GM23338 (cell line): ENCODE measurements around the gene SLC25A15.

Experiments
- CREB1 ChIP-seq: fragments of 250-450 bp; sonication (Bioruptor Pico); IDR thresholded peaks from 2 replicates; pipeline ENCODE4 v1.5.0; 2020; ENCODE audit warnings: low read depth, mild to moderate bottlenecking, moderate library complexity
- EZH2 ChIP-seq: fragments of 200-600 bp; sonication (generic); IDR thresholded peaks from one replicate; pipeline ENCODE4 v1.8.0; 2017; ENCODE audit warnings: antibody characterized with exemption, mild to moderate bottlenecking, low read depth; ENCODE audit not compliant: unreplicated experiment
- EZH2phosphoT487 ChIP-seq: fragments of 200-600 bp; sonication (generic); IDR thresholded peaks from one replicate; pipeline ENCODE4 v1.8.1; 2018; ENCODE audit warnings: antibody characterized with exemption; ENCODE audit not compliant: unreplicated experiment
- JUNB ChIP-seq: IDR thresholded peaks from one replicate; pipeline ENCODE4 v1.6.1; 2016; ENCODE audit warnings: antibody characterized with exemption; ENCODE audit not compliant: unreplicated experiment
- NANOG ChIP-seq: IDR thresholded peaks from 2 replicates; pipeline ENCODE4 v1.6.1; 2016; ENCODE audit warnings: antibody characterized with exemption, borderline replicate concordance
- POLR2AphosphoS5 ChIP-seq: IDR thresholded peaks from 2 replicates; pipeline ENCODE4 v1.6.1; 2016; ENCODE audit warnings: antibody characterized with exemption, low read depth
- ZNF331 ChIP-seq: fragments of 250-450 bp; sonication (Bioruptor Pico); IDR thresholded peaks from 2 replicates; pipeline ENCODE4 v1.5.0; 2020; ENCODE audit warnings: low read depth, mild to moderate bottlenecking, moderate library complexity
- TF ChIP-seq, protein P1 (sequence below), 2 experiments: fragments of 200-600 bp in 1 of 2; sonication (generic) in 1 of 2; conservative IDR thresholded peaks; 2 replicates each; pipeline versions ENCODE4 v1.5.1 to v1.6.1; 2016 to 2017; ENCODE audit warnings: antibody characterized with exemption in 2 of 2, low read depth in 2 of 2, mild to moderate bottlenecking in 2 of 2, moderate library complexity in 1 of 2
- TF ChIP-seq, protein P2 (sequence below): IDR thresholded peaks from one replicate; pipeline ENCODE4 v1.6.1; 2018; ENCODE audit warnings: antibody characterized with exemption; ENCODE audit not compliant: unreplicated experiment
- TF ChIP-seq, protein P3 (sequence below): IDR thresholded peaks from 2 replicates; pipeline ENCODE4 v1.6.1; 2016; ENCODE audit warnings: antibody characterized with exemption

DNA sequence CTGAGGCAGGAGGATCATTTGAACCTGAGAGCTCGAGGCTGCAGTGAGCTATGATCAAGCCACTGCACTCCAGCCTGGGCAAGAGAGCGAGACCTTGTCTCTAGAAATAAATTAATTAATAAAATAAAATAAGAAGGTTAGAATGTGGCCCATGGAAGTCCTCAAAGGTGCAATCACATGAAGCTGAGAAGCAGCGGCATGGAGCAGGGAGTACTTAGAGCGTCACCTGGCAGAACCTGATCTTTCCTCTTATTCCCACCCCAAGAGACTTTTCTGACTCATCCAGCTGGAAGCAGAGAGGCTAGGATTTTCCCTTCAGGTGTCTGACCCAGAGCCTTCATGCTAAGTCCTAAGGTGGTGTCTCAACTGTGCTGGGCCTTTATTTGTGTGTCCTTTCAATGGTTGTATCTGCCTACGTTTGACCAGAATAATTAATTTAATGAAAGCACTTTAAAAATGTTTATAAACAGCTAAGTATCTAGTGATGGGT lies 9.6 kb upstream of the SLC25A15 start:
- TF ChIP-seq, protein P1, sequence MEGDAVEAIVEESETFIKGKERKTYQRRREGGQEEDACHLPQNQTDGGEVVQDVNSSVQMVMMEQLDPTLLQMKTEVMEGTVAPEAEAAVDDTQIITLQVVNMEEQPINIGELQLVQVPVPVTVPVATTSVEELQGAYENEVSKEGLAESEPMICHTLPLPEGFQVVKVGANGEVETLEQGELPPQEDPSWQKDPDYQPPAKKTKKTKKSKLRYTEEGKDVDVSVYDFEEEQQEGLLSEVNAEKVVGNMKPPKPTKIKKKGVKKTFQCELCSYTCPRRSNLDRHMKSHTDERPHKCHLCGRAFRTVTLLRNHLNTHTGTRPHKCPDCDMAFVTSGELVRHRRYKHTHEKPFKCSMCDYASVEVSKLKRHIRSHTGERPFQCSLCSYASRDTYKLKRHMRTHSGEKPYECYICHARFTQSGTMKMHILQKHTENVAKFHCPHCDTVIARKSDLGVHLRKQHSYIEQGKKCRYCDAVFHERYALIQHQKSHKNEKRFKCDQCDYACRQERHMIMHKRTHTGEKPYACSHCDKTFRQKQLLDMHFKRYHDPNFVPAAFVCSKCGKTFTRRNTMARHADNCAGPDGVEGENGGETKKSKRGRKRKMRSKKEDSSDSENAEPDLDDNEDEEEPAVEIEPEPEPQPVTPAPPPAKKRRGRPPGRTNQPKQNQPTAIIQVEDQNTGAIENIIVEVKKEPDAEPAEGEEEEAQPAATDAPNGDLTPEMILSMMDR (conservative IDR thresholded peaks at IDR 0.05; ENCODE audit: low read depth in 2 of 2), result no peak
- TF ChIP-seq POLR2AphosphoS5 (no peak), EZH2 (no peak), JUNB (no peak), CREB1 (CRISPR knock-in tag) (no peak), EZH2phosphoT487 (no peak), ZNF331 (CRISPR knock-in tag) (no peak), NANOG (no peak)
- TF ChIP-seq, protein P2, sequence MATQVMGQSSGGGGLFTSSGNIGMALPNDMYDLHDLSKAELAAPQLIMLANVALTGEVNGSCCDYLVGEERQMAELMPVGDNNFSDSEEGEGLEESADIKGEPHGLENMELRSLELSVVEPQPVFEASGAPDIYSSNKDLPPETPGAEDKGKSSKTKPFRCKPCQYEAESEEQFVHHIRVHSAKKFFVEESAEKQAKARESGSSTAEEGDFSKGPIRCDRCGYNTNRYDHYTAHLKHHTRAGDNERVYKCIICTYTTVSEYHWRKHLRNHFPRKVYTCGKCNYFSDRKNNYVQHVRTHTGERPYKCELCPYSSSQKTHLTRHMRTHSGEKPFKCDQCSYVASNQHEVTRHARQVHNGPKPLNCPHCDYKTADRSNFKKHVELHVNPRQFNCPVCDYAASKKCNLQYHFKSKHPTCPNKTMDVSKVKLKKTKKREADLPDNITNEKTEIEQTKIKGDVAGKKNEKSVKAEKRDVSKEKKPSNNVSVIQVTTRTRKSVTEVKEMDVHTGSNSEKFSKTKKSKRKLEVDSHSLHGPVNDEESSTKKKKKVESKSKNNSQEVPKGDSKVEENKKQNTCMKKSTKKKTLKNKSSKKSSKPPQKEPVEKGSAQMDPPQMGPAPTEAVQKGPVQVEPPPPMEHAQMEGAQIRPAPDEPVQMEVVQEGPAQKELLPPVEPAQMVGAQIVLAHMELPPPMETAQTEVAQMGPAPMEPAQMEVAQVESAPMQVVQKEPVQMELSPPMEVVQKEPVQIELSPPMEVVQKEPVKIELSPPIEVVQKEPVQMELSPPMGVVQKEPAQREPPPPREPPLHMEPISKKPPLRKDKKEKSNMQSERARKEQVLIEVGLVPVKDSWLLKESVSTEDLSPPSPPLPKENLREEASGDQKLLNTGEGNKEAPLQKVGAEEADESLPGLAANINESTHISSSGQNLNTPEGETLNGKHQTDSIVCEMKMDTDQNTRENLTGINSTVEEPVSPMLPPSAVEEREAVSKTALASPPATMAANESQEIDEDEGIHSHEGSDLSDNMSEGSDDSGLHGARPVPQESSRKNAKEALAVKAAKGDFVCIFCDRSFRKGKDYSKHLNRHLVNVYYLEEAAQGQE, result no peak
- TF ChIP-seq, protein P3, sequence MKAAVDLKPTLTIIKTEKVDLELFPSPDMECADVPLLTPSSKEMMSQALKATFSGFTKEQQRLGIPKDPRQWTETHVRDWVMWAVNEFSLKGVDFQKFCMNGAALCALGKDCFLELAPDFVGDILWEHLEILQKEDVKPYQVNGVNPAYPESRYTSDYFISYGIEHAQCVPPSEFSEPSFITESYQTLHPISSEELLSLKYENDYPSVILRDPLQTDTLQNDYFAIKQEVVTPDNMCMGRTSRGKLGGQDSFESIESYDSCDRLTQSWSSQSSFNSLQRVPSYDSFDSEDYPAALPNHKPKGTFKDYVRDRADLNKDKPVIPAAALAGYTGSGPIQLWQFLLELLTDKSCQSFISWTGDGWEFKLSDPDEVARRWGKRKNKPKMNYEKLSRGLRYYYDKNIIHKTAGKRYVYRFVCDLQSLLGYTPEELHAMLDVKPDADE, result no peak
